Dedifferentiated amniotic fluid mesenchymal stem cell (primary cell): ENCODE data around the gene DOCK6.
"Not testable (repeated sequence)": the region's sequence is repeated elsewhere in the genome, so short reads cannot be mapped to it uniquely, and the experiment has no call there.

ENCODE experiments used
- DNase-seq: peaks from one replicate; pipeline ENCODE4 v3.0.0-alpha.2; 2016; ENCODE audit errors: extremely low spot score

The DOCK6 gene

DNA sequence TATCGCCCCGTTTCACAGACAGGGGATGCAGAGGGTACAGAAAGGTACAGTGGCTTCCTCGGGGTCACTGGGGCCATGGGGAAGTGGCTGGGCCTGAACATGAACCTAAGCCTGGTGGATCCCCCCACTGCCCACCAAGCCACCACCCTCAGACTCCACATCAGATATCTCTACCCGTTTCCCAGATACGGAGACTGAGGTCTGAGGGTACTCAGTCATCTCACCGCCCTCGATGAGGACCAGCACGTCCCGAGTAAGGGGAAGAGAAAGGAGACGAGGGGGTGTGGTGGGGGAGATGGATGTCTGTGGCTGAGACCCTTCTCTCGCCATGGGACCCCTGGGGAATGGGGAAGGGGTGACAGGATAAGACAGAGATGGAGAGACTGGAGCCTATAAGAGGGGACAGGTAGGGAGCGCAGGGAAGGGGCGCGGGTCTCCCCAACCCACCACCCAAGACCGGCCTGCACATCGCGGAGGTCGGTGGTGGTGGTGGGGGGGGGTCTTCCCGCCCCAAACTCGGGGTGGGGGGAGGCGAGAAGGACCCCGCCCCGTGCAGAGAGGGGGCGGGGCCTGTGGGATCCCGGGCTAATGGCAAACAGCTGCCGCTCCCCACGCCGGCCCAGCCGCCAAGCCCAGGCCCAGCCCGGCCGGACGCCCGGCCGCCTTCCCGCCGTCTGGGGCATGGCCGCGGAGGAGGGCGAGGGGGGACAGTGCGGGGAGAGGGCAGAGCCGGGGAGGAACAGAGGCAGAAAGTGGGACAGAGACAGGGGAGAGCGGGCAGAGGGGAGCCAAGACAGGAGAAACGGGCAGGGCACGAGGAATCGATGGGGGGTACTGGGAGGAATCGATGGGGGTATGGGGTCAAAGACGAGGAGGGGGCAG lies 65.7 kb downstream of the DOCK6 start:
- DNase-seq: no peak

- no peak for DNase-seq
Observed at GRCh38 chr19:11195681-11196080, 66.6 kb downstream of the DOCK6 start.

GRCh38 chr19:11194656-11195558 lies 67.4 kb downstream of the DOCK6 start:
- no peak for DNase-seq

GRCh38 chr19:11194173-11194572 lies 68.2 kb downstream of the DOCK6 start:
- DNase-seq: no peak

DNA sequence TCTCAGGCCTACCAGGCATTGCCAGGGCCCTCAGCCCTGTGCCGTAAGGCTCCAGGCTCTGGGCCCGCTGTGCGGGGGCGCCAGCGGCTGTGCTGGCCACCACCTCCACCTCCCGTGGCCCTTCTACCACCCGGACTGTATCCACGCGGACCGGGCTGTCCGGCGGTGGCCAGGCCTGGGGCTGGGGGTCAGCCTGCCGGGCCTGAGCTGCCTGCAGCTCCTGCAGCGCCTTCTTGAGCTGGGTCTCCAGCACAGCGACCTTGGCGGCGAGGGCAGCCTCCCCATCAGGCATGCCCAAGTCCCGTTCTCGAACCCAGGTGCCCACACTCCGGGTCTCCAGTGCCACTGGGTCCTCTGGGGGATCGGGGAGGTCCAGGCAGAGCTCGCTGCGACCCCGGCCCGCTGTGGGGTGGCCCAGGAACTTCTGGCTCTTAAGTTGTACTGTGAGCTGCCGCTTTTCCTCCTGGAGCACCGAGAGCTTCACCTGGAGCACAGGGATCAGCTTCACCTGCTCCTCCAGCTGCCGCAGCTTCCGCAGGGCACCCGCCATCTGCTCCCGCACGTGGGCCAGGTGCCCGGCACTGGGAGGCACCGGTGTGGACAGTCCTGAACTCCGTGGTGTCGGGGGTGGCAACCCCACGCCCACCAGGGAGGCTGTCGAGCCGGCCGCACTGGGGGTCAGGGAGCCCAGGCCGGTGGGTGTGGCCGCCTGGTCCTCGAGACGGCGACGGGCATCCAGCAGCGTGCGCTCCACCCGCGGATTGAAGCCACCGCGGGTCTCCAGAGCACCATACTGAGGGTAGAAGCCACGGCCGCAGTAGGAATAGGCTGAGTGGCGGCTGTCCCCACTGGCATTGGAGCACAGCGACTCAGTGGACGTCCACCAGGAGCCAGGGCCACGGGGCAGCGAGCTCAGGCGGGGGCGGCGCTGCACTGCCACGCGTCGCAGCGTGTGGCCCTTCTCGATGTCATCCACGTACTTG lies 69.1 kb downstream of the DOCK6 start:
- DNase-seq: no peak

- no peak for DNase-seq
Observed at GRCh38 chr19:11191934-11192333, 70.4 kb downstream of the DOCK6 start.

DNA sequence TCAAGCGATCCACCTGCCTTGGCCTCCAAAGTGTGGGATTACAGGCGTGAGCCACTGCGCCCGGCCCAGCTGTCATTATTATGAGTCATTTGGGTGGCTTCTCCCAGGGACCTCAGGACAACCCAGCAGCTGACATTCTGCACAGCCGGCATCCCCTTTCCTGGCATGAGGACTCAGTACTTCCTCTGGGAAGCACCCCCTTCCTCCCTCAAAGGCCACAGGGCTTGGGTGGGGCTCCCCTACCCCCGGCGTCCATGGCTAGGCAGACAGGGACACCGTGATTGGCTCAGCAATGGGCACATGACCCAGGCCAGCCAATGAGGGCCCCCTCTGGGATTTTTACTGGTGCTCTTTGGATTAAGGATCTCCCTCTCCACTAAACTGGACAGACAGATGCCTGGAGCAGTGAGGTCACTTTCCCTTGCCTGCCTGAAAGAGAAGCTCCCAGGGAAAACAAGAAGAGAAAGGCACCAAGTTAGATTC lies 71.0 kb downstream of the DOCK6 start:
- peak; percentile 39 for DNase-seq

- no peak for DNase-seq
Observed at GRCh38 chr19:11190501-11190900, 71.8 kb downstream of the DOCK6 start.

- DNase-seq: no peak
Observed at GRCh38 chr19:11187441-11187840, 74.9 kb downstream of the DOCK6 start.

GRCh38 chr19:11182994-11183393 lies 79.3 kb downstream of the DOCK6 start:
- no peak for DNase-seq

DNA sequence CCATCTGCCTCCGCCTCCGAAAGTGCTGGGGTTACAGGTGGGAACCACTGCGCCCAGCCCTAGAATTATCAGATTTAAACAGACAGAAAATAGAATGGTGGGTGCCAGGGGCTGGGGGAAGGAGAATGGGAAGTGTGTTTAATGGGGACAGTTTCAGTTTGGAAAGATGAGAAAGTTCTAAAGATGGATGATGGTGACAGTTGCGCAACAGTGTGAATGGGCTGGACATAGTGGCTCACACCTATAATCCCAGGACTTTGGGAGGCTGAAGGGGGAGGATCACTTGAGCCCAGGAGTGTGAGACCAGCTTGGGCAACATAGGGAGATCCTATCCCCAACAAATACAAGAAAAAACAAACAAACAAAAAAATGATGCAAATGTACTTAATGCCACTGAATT lies 80.8 kb downstream of the DOCK6 start:
- no peak for DNase-seq

DNA sequence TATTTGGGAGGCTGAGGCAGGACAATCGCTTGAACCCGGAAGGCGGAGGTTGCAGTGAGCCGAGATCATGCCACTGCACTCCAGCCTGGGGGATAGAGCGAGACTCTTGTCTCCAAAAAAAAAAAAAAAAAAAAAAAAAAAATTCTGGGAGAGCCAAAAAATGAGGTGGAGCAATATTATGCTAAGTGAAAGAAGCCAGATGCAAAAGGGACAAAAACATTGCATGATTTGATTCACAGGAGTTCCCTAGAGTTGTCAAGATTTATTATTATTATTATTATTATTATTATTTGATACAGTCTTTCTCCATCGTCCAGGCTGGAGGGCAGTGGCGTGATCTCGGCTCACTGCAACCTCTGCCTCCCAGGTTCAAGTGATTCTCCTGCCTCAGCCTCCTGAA lies 81.3 kb downstream of the DOCK6 start:
- DNase-seq: not testable (repeated sequence)

GRCh38 chr19:11180346-11180745 lies 82.0 kb downstream of the DOCK6 start:
- no peak for DNase-seq

DNA sequence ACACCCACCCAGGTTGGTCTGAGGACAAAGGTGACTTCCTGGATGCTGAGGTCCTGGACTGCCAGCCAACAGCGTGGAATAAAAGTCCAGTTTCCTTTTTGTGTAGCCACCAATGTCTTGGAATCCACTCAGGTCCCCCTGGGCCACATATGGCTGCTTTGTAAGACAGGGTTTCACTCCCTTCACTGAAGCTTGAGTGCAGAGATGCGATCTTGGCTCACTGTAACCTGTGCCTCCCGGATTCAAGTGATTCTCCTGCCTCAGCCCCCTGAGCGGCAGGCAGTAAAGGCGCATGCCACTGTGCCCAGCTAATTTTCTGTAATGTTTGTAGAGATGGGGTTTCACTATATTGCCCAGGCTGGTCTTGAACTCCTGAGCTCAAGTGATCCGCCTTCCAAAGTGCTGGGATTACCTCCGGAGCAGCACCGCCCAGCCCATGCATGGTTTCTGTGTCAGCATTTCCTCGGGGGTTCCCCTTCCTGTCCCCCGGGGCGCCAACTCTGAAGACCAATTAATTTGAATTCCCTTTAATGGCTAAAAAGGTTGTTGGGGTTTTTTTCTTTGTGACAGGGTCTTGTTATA lies 82.5 kb downstream of the DOCK6 start:
- DNase-seq: no peak

DNA sequence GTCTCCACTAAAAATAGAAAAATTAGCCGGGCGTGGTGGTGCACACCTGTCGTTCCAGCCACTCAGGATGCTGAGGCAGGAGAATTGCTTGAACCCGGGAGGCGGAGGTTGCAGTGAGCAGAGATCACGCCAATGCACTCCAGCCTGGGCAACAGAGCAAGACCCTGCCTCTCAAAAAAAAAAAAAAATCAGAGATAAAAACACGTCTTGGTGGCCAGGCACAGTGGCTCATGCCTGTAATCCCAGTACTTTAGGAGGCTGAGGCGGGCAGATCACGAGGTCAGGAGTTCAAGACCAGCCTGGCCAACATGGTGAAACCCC lies 83.2 kb downstream of the DOCK6 start:
- not testable (repeated sequence) for DNase-seq

DNA sequence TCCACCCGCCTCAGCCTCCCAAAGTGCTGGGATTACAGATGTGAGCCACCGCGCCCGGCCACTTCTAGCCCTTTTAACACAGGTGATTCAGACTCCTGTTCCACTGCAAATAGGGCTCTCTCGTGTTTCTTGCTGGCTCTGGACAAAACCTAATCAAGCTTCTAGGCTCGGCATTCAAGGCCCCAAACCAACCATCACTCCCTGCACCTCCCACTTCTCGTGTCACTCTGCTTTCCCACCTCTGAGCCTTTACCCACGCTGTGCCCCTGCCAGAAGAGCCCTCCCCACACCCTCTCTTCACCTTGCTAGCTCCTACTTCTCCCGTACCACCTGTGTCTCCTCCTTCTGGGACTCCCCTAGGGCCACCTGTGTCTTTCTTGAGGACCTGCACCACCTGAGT lies 84.7 kb downstream of the DOCK6 start:
- no peak for DNase-seq

DNA sequence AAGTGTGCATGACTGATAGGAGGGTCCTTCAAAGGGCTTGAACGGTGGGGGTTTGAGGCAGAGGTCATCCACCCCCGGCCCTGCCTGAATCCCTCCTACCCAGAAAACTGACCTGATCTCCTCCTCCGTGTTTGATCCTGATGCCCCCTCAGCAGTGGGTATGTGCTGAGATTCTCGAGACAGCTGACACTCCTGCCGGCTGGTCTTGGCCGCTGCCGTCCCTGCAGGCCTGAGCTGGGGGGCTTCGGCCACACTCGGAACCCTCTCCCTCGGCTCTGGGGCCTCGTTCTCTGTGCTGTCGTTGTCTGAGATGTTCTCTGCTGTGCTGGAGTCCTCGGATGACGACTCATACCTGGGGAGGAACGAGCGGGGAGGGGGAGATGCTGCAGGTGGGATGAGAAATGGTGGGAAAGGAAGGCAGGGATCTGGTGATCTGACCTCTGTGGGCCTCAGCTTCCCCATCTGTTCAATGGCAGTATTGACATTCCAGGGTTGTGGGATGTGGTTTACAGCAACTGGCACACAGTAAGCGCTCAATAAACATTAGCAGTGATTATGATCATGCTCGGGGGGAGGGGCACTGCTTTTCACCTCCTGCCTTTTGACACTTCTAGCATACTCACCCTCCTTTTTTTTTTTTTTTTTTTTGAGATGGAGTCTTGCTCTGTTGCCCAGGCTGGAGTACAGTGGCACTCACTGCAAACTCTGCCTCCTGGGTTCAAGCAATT lies 85.7 kb downstream of the DOCK6 start:
- DNase-seq: no peak

DNA sequence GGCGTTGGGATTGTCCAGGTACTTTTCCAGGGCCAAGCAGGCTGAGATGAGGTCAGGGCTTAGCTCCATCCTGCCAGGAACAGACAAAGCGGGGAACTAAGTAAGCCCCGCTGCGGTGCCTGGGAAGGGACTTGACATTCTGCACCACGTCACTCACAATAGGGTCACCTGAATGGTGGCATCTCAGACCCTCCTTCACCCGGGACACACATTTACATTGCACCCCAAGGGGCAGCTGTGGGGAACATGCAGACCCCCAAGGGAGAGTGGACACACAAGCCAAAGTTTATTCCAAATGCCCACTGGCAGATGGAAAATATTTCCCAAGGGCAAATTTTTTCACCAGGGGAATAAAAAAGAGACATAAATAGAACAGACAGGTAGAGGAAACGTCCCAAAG lies 86.4 kb downstream of the DOCK6 start:
- no peak for DNase-seq

GRCh38 chr19:11174336-11174735 lies 88.0 kb downstream of the DOCK6 start:
- DNase-seq: no peak

DNA sequence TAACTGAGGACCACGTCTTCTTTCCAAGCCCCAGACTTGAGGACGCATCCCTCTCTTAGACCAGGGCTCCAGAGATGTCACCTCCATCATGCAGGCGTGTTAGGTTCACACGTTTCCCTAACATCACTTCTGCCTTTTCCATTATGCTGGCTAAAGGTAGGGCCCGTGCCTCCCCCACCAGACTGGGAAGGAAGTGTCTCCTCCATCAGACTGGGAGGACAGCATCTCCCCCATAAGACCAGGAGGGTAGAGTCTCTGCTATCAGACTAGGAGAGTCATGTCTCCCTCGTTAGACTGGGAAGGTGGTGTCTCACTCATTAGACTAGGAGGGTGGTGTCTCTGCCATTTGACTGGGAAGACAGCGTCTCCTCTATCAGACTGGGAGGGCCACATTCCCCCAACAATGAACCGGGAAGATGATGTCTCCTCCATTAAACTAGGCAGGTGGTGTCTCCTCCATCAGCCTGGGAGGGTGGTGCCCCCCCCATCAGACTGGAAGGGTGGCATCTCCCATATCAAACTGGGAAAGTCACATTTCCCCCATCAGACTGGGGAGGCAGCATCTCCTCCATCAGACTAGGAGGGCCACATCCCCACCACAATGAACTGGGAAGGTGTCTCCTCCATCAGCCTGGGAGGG lies 88.7 kb downstream of the DOCK6 start:
- DNase-seq: no peak
